ENCODE results near the gene BMP7.

The BMP7 gene

DNA sequence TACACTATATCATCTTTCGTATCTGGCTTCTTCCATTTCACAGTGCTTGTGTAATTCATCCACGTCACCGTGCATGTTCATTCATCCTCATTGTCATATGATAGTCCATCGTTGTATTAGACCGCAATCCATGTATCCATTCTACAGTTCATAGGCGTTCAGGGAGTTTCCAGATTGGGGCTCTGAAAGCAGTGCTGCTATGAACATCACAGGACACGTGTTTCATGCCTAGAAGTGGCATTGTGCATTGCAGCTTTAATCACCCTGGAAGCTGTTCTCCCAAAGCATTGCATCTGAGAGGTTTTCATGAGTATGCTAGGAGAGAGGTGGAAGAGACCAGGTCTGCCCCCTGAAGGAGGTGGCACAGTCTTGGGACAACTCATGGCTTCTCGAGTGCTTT is 35.3 kb downstream of the BMP7 start:
- DNase-seq (ENCODE audit: low read depth, low spot score) = no peak

DNA sequence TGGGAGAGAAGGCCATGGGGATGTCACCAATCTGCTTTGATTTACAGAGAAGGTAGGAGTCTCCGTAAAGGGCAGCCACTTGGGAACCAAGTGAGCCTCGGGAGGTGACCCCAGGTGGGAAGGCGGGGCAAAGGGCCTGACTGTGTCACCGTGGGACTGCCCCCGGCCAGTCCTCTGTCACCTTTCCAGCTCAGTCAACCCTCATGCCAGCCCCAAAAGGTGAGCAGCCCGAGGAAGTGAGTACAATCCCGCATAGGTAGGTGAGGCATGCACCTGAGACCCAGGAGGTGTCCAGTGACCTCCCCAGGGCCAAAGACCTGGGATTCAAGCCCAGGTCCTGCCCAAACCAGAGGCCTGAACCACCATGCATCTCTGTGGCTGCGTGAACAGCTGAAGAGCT is 36.2 kb downstream of the BMP7 start:
- no peak for DNase-seq (ENCODE audit: low read depth, low spot score)

- DNase-seq (ENCODE audit: low read depth, low spot score) = no peak
These were observed 37.0 kb downstream of the BMP7 start for GRCh38 chr20:57229490-57229889.

- no peak for DNase-seq (ENCODE audit: low read depth, low spot score)
These were observed 40.6 kb downstream of the BMP7 start for GRCh38 chr20:57225830-57226229.

- DNase-seq (ENCODE audit: low read depth, low spot score) = no peak
These were observed 41.2 kb downstream of the BMP7 start for GRCh38 chr20:57225197-57225733.

DNA sequence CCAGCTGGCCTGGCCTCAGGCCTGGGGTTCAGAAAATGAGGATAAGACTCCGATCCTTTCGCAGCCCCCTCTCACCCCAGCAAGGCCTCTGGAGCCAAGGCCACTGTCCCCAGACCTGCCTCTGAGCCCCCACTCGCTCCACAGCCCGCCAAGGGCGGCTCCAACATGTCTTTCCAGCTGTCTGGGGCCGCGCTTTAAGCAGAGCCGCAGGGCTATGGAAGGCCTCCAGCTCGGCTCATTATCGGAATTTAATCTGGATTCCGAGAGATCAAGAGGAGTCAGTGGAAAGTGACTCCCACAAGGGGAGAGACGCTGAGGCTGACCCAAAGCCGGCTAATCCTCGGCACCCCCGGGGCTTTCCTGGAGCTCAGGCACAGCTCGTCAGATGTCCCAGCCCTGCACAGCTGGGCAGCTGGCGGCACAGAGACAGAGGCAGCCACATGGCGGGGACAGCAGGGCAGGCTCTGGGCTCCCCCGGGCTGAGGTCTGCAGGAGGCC is 41.8 kb downstream of the BMP7 start:
- no peak for DNase-seq (ENCODE audit: low read depth, low spot score)

- no peak for DNase-seq (ENCODE audit: low read depth, low spot score)
These were observed 42.6 kb downstream of the BMP7 start for GRCh38 chr20:57223648-57224489.

DNA sequence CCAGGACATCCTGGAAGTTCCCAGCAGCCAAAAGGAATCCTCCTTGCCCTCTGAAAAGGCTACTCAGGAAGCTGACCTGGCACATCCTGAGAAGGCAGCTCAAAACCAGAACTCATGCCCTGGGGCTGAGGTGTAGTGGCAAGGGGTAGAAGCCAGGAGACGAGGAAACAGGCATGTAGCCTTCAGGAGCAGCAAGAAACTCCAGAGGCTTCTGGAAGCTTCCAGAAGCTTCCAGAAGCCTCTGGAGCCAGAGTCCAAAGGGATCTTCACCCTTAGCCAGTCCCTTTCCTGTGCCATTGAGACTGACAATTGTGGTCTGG is 43.9 kb downstream of the BMP7 start:
- DNase-seq (ENCODE audit: low read depth, low spot score) = no peak

GRCh38 chr20:57221916-57222630 is 44.4 kb downstream of the BMP7 start:
- no peak for DNase-seq (ENCODE audit: low read depth, low spot score)

DNA sequence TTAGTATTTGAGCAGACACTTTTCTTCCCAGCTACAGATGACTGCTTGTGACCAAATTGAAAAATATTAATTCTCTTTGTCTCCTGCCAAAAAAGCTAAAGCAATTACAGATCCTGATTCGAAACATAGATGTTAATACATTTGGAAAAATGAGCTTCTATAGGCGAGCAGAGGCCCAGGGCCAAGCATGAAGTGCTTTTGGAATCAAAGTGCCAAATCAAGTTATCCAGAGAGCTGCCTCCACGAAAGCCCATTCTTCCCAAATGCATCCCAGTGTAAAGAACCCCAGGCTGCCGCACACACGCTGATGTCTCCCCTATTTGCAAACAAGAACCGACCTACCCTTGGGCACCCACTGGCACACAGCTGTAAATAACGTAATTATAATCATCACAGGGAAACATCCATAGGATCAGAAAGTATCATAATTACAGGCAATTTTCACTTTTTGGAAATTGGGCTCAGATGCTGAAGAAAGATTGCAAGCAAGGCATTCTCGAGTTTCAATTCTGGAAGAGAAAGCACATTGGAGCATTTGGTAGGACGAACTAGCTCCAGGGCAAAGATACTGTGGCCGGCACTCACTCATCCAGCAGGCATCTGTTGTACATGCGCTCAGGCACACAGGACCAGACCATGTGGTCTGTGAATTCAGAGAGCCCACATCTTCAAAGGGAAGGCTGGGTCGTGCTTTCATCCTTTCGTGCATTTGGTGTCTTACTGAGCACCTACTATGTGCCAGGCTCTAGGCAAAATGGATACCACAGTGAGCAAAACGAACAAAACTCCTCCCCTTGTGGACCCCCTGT is 45.9 kb downstream of the BMP7 start:
- no peak for DNase-seq (ENCODE audit: low read depth, low spot score)

- no peak for DNase-seq (ENCODE audit: low read depth, low spot score)
These were observed 47.3 kb downstream of the BMP7 start for GRCh38 chr20:57219071-57219677.

- DNase-seq (ENCODE audit: low read depth, low spot score) = no peak
These were observed 48.0 kb downstream of the BMP7 start for GRCh38 chr20:57218489-57218888.

GRCh38 chr20:57217802-57218201 is 48.6 kb downstream of the BMP7 start:
- no peak for DNase-seq (ENCODE audit: low read depth, low spot score)

GRCh38 chr20:57216669-57217068 is 49.8 kb downstream of the BMP7 start:
- DNase-seq (ENCODE audit: low read depth, low spot score) = no peak

DNA sequence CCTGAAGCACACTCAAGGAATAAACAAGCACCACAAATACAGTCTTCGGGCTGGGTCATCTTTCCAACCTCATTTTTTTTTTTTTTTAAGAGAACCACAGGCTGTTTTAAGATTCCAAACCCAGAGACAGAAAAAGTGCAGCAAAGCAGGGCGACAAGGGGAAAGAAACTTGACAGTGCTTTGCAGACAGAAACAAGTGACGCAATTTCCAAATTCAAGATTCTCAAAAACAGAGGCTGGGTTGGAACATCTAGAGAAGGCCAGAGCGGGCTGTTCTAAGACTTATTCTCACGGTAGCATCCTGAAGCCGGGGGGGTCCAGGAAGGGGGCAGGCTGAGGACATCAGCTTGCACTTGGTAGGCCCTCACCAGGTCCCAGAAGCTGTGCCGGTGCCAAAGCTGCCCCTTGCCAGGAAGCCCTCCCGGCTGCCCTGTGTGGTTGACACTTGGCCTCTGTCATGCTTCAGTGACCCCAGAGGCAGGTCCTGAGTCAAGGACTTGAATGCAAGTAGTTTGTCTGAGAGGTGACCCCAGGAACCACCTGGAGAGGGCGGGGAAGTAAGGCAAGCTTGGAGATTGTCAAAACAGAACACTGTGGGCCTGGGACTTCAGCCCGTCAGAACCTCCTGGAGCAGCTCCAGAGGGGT is 50.5 kb downstream of the BMP7 start:
- DNase-seq (ENCODE audit: low read depth, low spot score) = no peak

- no peak for DNase-seq (ENCODE audit: low read depth, low spot score)
These were observed 51.0 kb downstream of the BMP7 start for GRCh38 chr20:57215426-57215825.

GRCh38 chr20:57214948-57215347 is 51.5 kb downstream of the BMP7 start:
- no peak for DNase-seq (ENCODE audit: low read depth, low spot score)

GRCh38 chr20:57214427-57214826 is 52.0 kb downstream of the BMP7 start:
- DNase-seq (ENCODE audit: low read depth, low spot score) = no peak

DNA sequence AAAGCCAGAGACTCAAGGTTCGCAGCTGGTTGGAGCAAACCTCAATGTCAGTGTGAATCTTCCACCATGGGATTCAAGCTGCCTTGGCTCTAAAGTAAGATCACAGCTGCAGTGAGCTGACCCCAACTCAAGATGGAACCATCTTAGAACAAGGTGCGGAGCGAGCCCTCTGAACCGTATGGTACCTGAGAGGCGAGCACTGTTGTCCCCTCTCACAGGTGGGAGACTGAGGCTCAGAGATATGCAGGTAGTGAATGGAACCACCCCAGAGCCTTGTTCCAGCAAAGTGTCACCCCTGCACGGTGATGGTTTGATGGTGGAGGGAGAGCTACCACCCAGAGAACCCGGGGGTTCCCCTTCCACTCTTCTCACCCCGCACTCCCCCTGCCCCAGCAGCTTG is 52.5 kb downstream of the BMP7 start:
- DNase-seq (ENCODE audit: low read depth, low spot score) = no peak

GRCh38 chr20:57213291-57213690 is 53.1 kb downstream of the BMP7 start:
- no peak for DNase-seq (ENCODE audit: low read depth, low spot score)

All from brain pericyte (primary cell).